ENCODE data around the gene LRRTM3.

- TF ChIP-seq CTCF (tag by site-specific recombination; IDR thresholded peaks at IDR 0.05) (no peak), ZNF302 (tag by site-specific recombination; IDR thresholded peaks at IDR 0.05; ENCODE audit: low read depth) (no peak), TRIM28 (IDR thresholded peaks at IDR 0.05; ENCODE audit: borderline replicate concordance, low read length) (no peak), ZNF488 (tag by site-specific recombination; IDR thresholded peaks at IDR 0.05) (no peak), KLF10 (tag by site-specific recombination; IDR thresholded peaks at IDR 0.05) (no peak), GLI2 (tag by site-specific recombination; IDR thresholded peaks at IDR 0.05; ENCODE audit: borderline replicate concordance, low read depth) (no peak), GFI1B (tag by site-specific recombination; IDR thresholded peaks at IDR 0.05) (no peak), MYNN (tag by site-specific recombination; IDR thresholded peaks at IDR 0.05; ENCODE audit: borderline replicate concordance) (no peak), OSR2 (tag by site-specific recombination; IDR thresholded peaks at IDR 0.05) (no peak), ZNF223 (tag by site-specific recombination; IDR thresholded peaks at IDR 0.05) (no peak), ZNF2 (tag by site-specific recombination; IDR thresholded peaks at IDR 0.05) (no peak), ZNF174 (tag by site-specific recombination; IDR thresholded peaks at IDR 0.05) (no peak)
- TF ChIP-seq, protein P1, sequence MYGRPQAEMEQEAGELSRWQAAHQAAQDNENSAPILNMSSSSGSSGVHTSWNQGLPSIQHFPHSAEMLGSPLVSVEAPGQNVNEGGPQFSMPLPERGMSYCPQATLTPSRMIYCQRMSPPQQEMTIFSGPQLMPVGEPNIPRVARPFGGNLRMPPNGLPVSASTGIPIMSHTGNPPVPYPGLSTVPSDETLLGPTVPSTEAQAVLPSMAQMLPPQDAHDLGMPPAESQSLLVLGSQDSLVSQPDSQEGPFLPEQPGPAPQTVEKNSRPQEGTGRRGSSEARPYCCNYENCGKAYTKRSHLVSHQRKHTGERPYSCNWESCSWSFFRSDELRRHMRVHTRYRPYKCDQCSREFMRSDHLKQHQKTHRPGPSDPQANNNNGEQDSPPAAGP (tag by site-specific recombination; IDR thresholded peaks at IDR 0.05) = no peak
These were observed 39.1 kb downstream of the LRRTM3 start for GRCh38 chr10:66964946-66965345.

All from HEK293 (cell line).